BJ (cell line): ENCODE data around the gene HNRNPK. TPM values are rescaled to one million over a fixed set of nuclear protein-coding genes. Genes with fewer than 3 reads are reported as not detected.

ENCODE experiments used
- CTCF ChIA-PET: fragments of 350-600 bp; formaldehyde crosslinking; extraction: SDS; loops from one replicate; lab custom pipeline; 2021; ENCODE audit warnings: antibody characterized with exemption, inconsistent platforms; lab: Yijun Ruan, JAX
- POLR2A ChIA-PET: fragments of 300-600 bp; sonication (Branson Sonifier 250); formaldehyde crosslinking; extraction: SDS; loops from one replicate; lab custom pipeline; 2021; ENCODE audit warnings: antibody characterized with exemption; lab: Charles Lee
- DNase-seq: peaks from one replicate; pipeline ENCODE4 v3.0.0-alpha.2; 2011; ENCODE audit warnings: low read depth
- H3K27me3 ChIP-seq: 2 replicates; pipeline ENCODE4 v1.6.0; 2011; ENCODE audit warnings: low read length; ENCODE audit not compliant: control insufficient read depth, insufficient read depth
- H3K36me3 ChIP-seq: 2 replicates; pipeline ENCODE4 v1.5.1; 2011; ENCODE audit warnings: low read length; ENCODE audit not compliant: control insufficient read depth, insufficient read depth
- H3K4me3 ChIP-seq: 2 replicates; pipeline ENCODE4 v1.5.1; 2011; ENCODE audit warnings: low read depth, mild to moderate bottlenecking, control low read depth, low read length
- CTCF ChIP-seq: IDR thresholded peaks from 2 replicates; pipeline ENCODE4 v1.5.1; 2011; ENCODE audit warnings: low read depth, mild to moderate bottlenecking, control low read depth, inconsistent platforms, low read length, moderate library complexity; ENCODE audit not compliant: insufficient read depth
- polyA minus RNA-seq: library from RNA; depleted of rRNA, polyadenylated mRNA; stranded (reverse); fragments of >200 nt; gene quantifications from 2 replicates; pipeline ENCODE4 v1.2.3, GENCODE V29; 2011; rRNA and poly(A)+ RNA removed
- polyA plus RNA-seq: library from polyadenylated mRNA; depleted of rRNA; stranded (reverse); fragments of >200 nt; gene quantifications from 2 replicates; pipeline ENCODE4 v1.2.3, GENCODE V29; 2011; rRNA removed

Gene HNRNPK
- polyA plus RNA-seq (343 and 549 TPM in 2 replicates), polyA minus RNA-seq (291 and 430 TPM in 2 replicates)

GRCh38 chr9:83979812-83980394 lies at the start of gene HNRNPK:
Gene HNRNPK, minus strand, starts transcription at chr9:83980215. Its CDS starts 1,963 bp downstream, at chr9:83978252.
- no peaks in the 10 kb centered on the region for H3K27me3 ChIP-seq
- ChIA-PET CTCF (interaction anchor here (0.9 to 1.8 kb wide), 4 partner anchors 192 to 335 kb away, joined by 3 to 13 read pairs (median 6); no protein-coding TSS in a partner anchor), POLR2A (interaction anchor here (0.6 to 1.0 kb wide), 4 partner anchors 20 to 202 kb away, joined by 3 to 5 read pairs (median 4); no protein-coding TSS in a partner anchor)
- no peak for TF ChIP-seq CTCF
- peak within 1 kb of the TSS; percentile 100 for H3K4me3 ChIP-seq
- peak; percentile 67 for DNase-seq
- H3K36me3 ChIP-seq = peaks cover 8% of the 10 kb centered on the region

GRCh38 chr9:84027201-84027600 lies 47.2 kb upstream of the HNRNPK start:
- Histone ChIP-seq H3K4me3 (no peak overlapping the region), H3K27me3 (no peaks in the 10 kb centered on the region), H3K36me3 (no peaks in the 10 kb centered on the region)
- DNase-seq = no peak
- ChIA-PET POLR2A (no interaction called here), CTCF (interaction anchor here (0.5 kb wide), 1 partner anchor 52 kb away, joined by 3 read pairs; no protein-coding TSS in a partner anchor)
- no peak for TF ChIP-seq CTCF

- no peak for DNase-seq
- Histone ChIP-seq H3K27me3 (no peaks in the 10 kb centered on the region), H3K4me3 (no peak overlapping the region), H3K36me3 (no peaks in the 10 kb centered on the region)
- CTCF ChIA-PET = no interaction called here
- POLR2A ChIA-PET = interaction anchor here (0.6 kb wide), 1 partner anchor 44 kb away, joined by 3 read pairs; the partner anchor contains the start of gene HNRNPK
- no peak for TF ChIP-seq CTCF
Measured at GRCh38 chr9:84024041-84024575, 44.1 kb upstream of the HNRNPK start.

GRCh38 chr9:84007662-84008061 lies 27.6 kb upstream of the HNRNPK start:
- no peak for DNase-seq
- H3K4me3 ChIP-seq = no peak overlapping the region
- POLR2A ChIA-PET = no interaction called here
- no peak for TF ChIP-seq CTCF
- CTCF ChIA-PET = interaction anchor here (1.8 kb wide), 1 partner anchor 208 kb away, joined by 5 read pairs; no protein-coding TSS in a partner anchor
- no peaks in the 10 kb centered on the region for H3K27me3 ChIP-seq
- H3K36me3 ChIP-seq = no peaks in the 10 kb centered on the region

- Histone ChIP-seq H3K36me3 (no peaks in the 10 kb centered on the region), H3K27me3 (no peaks in the 10 kb centered on the region), H3K4me3 (no peak overlapping the region)
- DNase-seq = no peak
- ChIA-PET POLR2A (no interaction called here), CTCF (interaction anchor here (1.1 kb wide), 1 partner anchor 258 kb away, joined by 4 read pairs; no protein-coding TSS in a partner anchor)
- no peak for TF ChIP-seq CTCF
Measured at GRCh38 chr9:84003246-84003645, 23.2 kb upstream of the HNRNPK start.
